Activated T-cell treated with anti-CD3 and anti-CD28 coated beads, Interleukin-2, amount 50 U/mL, for 24 hours (primary cell): ENCODE data around the gene ASIC3.
A peak's percentile ranks its signal among the peaks of the same experiment; 100 is the strongest.

Experiments
- DNase-seq: peaks from one replicate; pipeline ENCODE4 v3.0.0-alpha.2; 2020
- H3K27ac Mint-ChIP-seq: 2 replicates; pipeline ENCODE4 v1.8.0; 2020; ENCODE audit warnings: mild to moderate bottlenecking, mixed read lengths
- H3K27me3 Mint-ChIP-seq: 2 replicates; pipeline ENCODE4 v1.8.0; 2020; ENCODE audit warnings: mixed read lengths
- H3K36me3 Mint-ChIP-seq: 2 replicates; pipeline ENCODE4 v1.8.0; 2020; ENCODE audit warnings: low read depth, mixed read lengths
- H3K4me1 Mint-ChIP-seq: 2 replicates; pipeline ENCODE4 v1.8.0; 2020; ENCODE audit warnings: low read depth, mixed read lengths
- H3K4me3 Mint-ChIP-seq: 2 replicates; pipeline ENCODE4 v1.8.0; 2020; ENCODE audit warnings: mild to moderate bottlenecking, moderate library complexity, mixed read lengths
- H3K9me3 Mint-ChIP-seq: 2 replicates; pipeline ENCODE4 v1.8.0; 2020; ENCODE audit warnings: mixed read lengths

Gene ASIC3

GRCh38 chr7:151075978-151076426, 27.7 kb downstream of the ASIC3 start:
- H3K4me3 Mint-ChIP-seq = no peak overlapping the region
- peaks cover 22% of the 10 kb centered on the region for H3K4me1 Mint-ChIP-seq
- peaks cover 72% of the 10 kb centered on the region for H3K36me3 Mint-ChIP-seq
- H3K27ac Mint-ChIP-seq = peak overlapping the region; percentile 64
- H3K27me3 Mint-ChIP-seq = no peaks in the 10 kb centered on the region
- no peaks in the 10 kb centered on the region for H3K9me3 Mint-ChIP-seq
- no peak for DNase-seq

DNA sequence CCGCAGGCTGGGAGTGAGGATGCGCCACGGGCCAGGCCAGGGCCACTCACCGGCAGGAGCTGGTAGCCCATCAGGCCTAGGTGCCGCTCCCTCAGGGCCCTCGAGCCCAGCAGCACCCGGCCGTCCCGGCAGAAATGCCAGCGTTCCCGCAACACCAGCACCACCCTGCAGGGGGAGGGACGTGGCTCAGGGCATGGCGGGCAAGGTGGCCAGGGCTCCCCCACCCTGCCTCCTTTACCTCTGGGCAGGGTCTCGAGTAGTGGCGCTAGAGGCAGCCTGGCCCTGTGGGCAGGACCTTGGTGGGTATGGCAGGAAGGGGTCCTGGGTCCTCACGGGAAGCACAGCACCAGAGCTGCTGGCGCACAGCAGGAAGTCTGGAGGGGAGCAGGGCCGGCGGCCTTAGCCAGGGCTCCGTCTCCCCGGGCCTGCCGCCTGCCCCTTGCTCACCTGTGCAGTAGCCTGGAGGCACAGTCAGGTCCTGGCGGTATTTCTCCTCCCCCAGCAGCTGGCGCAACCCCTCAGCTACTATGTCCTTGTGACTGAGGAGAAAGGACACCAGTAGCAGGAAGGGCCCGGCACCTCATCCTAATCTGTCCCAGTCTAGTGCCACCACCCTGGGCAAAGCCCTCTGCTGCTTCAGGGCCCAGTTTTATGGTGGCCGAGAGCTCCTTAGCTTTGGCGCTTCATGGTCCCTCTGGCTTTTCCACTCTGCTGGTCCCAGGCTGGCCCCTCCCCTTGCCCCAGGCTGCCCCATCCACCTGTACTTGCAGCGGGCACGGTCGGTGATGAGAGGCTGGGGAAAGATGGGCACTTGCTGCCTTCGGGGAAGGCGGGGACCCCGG, 28.8 kb downstream of the ASIC3 start:
- Mint-ChIP-seq H3K4me1 (peaks cover 27% of the 10 kb centered on the region), H3K36me3 (peaks cover 67% of the 10 kb centered on the region), H3K27me3 (no peaks in the 10 kb centered on the region)

DNA sequence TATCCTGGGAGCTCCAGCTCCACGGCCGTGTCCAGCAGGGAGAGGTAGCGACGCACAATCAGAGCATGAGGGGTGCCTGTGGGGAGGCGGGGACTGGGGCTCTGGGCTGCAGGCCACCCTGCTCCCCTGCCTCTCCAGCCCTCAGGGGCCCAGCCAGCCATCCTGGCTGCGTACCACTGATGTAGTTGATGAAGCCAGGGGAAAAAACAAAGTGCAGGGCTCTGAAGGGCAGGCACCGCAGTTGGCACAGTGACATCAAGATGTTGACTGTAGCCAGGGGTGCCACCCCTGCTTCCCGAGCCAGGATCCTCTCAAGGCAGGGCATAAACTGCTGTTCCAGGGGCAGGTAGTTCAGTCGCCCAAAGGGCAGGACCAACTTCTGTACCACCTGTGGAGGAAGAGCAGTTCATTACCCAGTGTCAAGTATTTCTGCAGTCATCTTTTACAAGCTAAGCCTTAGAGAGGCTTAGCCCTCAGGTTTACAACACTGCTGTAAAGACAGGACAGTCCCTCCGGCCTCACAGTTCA, 29.4 kb downstream of the ASIC3 start:
- H3K36me3 Mint-ChIP-seq = peaks cover 66% of the 10 kb centered on the region
- peak overlapping the region; percentile 77 for H3K27ac Mint-ChIP-seq
- no peak for DNase-seq
- no peaks in the 10 kb centered on the region for H3K27me3 Mint-ChIP-seq
- peaks cover 33% of the 10 kb centered on the region for H3K4me1 Mint-ChIP-seq
- no peaks in the 10 kb centered on the region for H3K9me3 Mint-ChIP-seq
- peak overlapping the region; percentile 59 for H3K4me3 Mint-ChIP-seq

More for the DNA sequence above, 28.8 kb downstream of the ASIC3 start:
- no peak overlapping the region for H3K27ac Mint-ChIP-seq
- H3K9me3 Mint-ChIP-seq = no peaks in the 10 kb centered on the region
- no peak overlapping the region for H3K4me3 Mint-ChIP-seq
- DNase-seq = no peak

GRCh38 chr7:151078233-151079040, 30.1 kb downstream of the ASIC3 start:
- Mint-ChIP-seq H3K27me3 (no peaks in the 10 kb centered on the region), H3K27ac (peak overlapping the region; percentile 88), H3K4me1 (peaks cover 36% of the 10 kb centered on the region), H3K36me3 (peaks cover 69% of the 10 kb centered on the region), H3K9me3 (no peaks in the 10 kb centered on the region), H3K4me3 (peak overlapping the region; percentile 85)
- no peak for DNase-seq

- no peaks in the 10 kb centered on the region for H3K9me3 Mint-ChIP-seq
- H3K27me3 Mint-ChIP-seq = no peaks in the 10 kb centered on the region
- H3K4me1 Mint-ChIP-seq = peaks cover 38% of the 10 kb centered on the region
- peak overlapping the region; percentile 88 for H3K27ac Mint-ChIP-seq
- no peak for DNase-seq
- H3K36me3 Mint-ChIP-seq = peaks cover 61% of the 10 kb centered on the region
- H3K4me3 Mint-ChIP-seq = peak overlapping the region; percentile 85
Measured at GRCh38 chr7:151079199-151079910, 31.0 kb downstream of the ASIC3 start.

GRCh38 chr7:151080067-151080521, 31.8 kb downstream of the ASIC3 start:
- DNase-seq = no peak
- peaks cover 56% of the 10 kb centered on the region for H3K36me3 Mint-ChIP-seq

DNA sequence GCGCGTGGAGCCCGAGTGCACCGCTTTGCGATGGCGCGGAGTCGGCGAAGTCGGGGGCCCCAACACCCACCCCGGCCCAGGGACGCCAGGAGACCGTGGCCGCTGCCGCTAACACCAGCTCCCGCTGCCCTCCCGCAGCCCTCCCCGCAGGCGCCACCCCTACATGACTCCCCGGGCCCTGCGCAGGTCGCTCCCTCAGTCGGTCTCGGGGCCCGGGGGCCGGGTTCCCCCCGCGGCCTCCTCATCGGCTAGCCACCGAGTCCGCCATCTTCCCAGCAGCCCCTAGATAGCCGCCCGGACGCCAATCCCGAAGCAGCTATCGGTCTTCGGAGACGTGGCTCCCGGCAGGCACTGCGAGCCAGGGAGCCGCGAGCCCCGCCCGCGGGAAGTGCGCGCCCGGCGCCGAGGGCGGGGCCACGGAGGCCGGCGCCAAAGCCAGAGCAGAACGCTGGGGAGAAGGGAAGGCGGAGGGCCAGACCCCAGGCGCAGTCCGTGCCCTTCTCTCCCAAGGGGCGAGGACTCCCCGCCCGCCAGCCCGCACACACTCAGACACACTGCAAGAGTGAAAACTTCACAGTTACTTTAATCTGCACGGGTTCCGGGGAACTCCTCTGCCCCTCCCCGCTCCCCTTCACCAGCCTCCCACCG, 32.3 kb downstream of the ASIC3 start, which contains the start of gene FASTK:
TSS of gene FASTK (minus strand) at position 288 of the 648 bp plus-strand sequence. CDS start at position 245, 43 bp downstream.
- Mint-ChIP-seq H3K36me3 (peaks cover 50% of the 10 kb centered on the region), H3K27me3 (peaks cover 7% of the 10 kb centered on the region), H3K27ac (peak within 1 kb of the TSS; percentile 95), H3K4me3 (peak within 1 kb of the TSS; percentile 95), H3K9me3 (no peaks in the 10 kb centered on the region), H3K4me1 (peaks cover 47% of the 10 kb centered on the region)
- DNase-seq = peak; percentile 90

More at GRCh38 chr7:151080067-151080521, 31.8 kb downstream of the ASIC3 start:
- peaks cover 42% of the 10 kb centered on the region for H3K4me1 Mint-ChIP-seq
- peaks cover 4% of the 10 kb centered on the region for H3K27me3 Mint-ChIP-seq
- H3K9me3 Mint-ChIP-seq = no peaks in the 10 kb centered on the region
- peak overlapping the region; percentile 85 for H3K4me3 Mint-ChIP-seq
- H3K27ac Mint-ChIP-seq = peak overlapping the region; percentile 88

GRCh38 chr7:151081170-151082101, 33.1 kb downstream of the ASIC3 start:
- Mint-ChIP-seq H3K4me3 (peak overlapping the region; percentile 95), H3K27ac (peak overlapping the region; percentile 95), H3K27me3 (peaks cover 7% of the 10 kb centered on the region), H3K36me3 (peaks cover 42% of the 10 kb centered on the region), H3K4me1 (peaks cover 51% of the 10 kb centered on the region), H3K9me3 (no peaks in the 10 kb centered on the region)
- DNase-seq = peak; percentile 37

DNA sequence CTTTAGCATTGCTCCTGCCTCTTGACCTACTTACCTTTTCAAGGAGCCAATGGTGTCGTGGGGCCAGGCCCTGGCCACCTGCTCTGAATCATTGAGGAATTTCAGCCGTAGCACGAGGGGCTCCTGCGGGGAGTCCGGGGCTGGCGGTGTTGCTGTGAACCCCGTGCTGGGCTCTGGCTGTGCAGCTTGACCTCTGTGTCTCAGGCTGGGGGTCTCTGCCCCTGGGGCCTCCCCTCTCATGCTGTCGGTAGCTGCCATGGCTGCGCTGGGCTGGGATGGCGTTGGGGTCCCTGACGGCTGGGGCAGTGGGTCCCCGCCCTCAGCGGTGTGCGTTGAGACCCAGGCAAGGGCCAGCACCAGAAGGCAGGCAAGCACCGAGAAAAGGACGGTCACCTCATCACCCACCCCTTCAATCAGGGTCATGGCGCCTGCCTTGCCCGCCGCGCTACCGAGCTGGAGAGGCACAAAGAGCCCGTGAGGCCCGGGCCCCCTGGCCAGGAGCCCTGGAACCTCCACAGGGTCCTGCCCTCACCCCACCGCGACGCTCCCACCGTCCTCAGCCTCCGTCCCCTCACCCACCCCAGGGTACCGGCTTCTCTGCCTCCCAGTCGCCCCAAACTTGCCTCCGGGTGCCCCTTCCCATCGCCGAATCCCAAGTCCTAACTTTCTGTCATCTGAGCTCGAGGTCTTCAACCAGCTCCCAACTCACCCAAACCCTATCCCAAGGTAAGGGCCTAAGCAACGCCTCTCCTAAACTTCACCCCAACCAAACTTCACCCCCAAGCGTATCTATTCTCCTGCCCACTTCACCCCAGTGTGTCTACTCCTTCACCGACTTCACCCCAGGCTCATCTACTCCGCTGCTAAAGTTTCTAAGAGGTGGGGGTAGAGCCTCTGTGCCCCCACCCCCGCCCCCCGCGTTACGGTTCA, 34.1 kb downstream of the ASIC3 start:
- peak overlapping the region; percentile 95 for H3K27ac Mint-ChIP-seq
- H3K27me3 Mint-ChIP-seq = peaks cover 7% of the 10 kb centered on the region
- peaks cover 35% of the 10 kb centered on the region for H3K36me3 Mint-ChIP-seq
- peaks cover 51% of the 10 kb centered on the region for H3K4me1 Mint-ChIP-seq
- DNase-seq = no peak
- H3K9me3 Mint-ChIP-seq = no peaks in the 10 kb centered on the region
- H3K4me3 Mint-ChIP-seq = peak overlapping the region; percentile 95

- peaks cover 51% of the 10 kb centered on the region for H3K4me1 Mint-ChIP-seq
Measured at GRCh38 chr7:151083071-151083823, 34.9 kb downstream of the ASIC3 start, which contains the start of gene TMUB1. TSS of gene TMUB1 (minus strand) at chr7:151083493. CDS start at chr7:151082563, 930 bp downstream.

DNA sequence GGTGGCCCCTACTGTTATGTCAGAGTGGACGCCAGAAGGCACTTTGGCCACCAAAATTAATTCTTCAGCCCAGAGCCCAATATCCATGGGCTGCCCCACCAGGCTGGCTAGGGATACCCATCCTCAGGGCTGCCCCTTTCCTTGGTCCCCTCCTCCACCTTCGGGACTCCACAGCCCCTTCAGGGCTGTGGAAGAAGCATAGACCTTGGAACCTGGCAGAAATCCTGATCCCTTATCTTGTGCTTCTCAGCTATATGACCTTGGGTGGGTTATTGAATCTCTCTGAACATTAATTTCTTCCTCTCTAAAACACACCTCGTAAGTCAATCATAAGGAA, 35.5 kb downstream of the ASIC3 start:
- Mint-ChIP-seq H3K27ac (peak overlapping the region; percentile 95), H3K9me3 (no peaks in the 10 kb centered on the region), H3K4me1 (peaks cover 52% of the 10 kb centered on the region), H3K27me3 (peaks cover 7% of the 10 kb centered on the region), H3K36me3 (peaks cover 29% of the 10 kb centered on the region), H3K4me3 (peak overlapping the region; percentile 95)
- no peak for DNase-seq

More at GRCh38 chr7:151083071-151083823, 34.9 kb downstream of the ASIC3 start, which contains the start of gene TMUB1:
- Mint-ChIP-seq H3K9me3 (no peaks in the 10 kb centered on the region), H3K27ac (peak within 1 kb of the TSS; percentile 95), H3K4me3 (peak within 1 kb of the TSS; percentile 95), H3K27me3 (peaks cover 7% of the 10 kb centered on the region), H3K36me3 (peaks cover 31% of the 10 kb centered on the region)
- DNase-seq = peak; percentile 90
